Upper lobe of right lung (tissue), 1 donor: Measurements from ENCODE around the gene PSIP1. TPM values are rescaled to one million over a fixed set of nuclear protein-coding genes. Genes with fewer than 3 reads are reported as not detected.
"Not testable (repeated sequence)": the region's sequence is repeated elsewhere in the genome, so short reads cannot be mapped to it uniquely, and the experiment has no call there.

Source experiments
- ATAC-seq: fragments of 200-7000 bp; cut with Tn5 transposase; one replicate; pipeline ENCODE4 v1.9.1; 2020; ENCODE audit warnings: mild to moderate bottlenecking, moderate library complexity
- DNase-seq: peaks from one replicate; pipeline ENCODE4 v3.0.0-alpha.2; 2020
- H3K27ac ChIP-seq: fragments of 200-600 bp; one replicate; pipeline ENCODE4 v1.8.0; 2022
- H3K27me3 ChIP-seq: fragments of 200-600 bp; one replicate; pipeline ENCODE4 v1.8.0; 2022; ENCODE audit warnings: mild to moderate bottlenecking
- H3K36me3 ChIP-seq: fragments of 200-600 bp; one replicate; pipeline ENCODE4 v1.8.0; 2022
- H3K4me1 ChIP-seq: fragments of 200-600 bp; one replicate; pipeline ENCODE4 v1.8.0; 2022
- H3K4me3 ChIP-seq: fragments of 200-600 bp; one replicate; pipeline ENCODE4 v1.8.0; 2022; ENCODE audit warnings: mild to moderate bottlenecking
- H3K9me3 ChIP-seq: fragments of 200-600 bp; one replicate; pipeline ENCODE4 v1.8.0; 2022
- CTCF ChIP-seq: fragments of 200-600 bp; IDR thresholded peaks from one replicate; pipeline ENCODE4 v1.8.0; 2022; ENCODE audit warnings: antibody characterized with exemption
- intact Hi-C: fragments of 100-400 bp; cut with DNase I; formaldehyde crosslinking; loops from one replicate; pipeline ENCODE4 v1.11.0; 2022
- total RNA-seq: library from RNA; stranded (reverse); fragmentation: NEBNext Ultra II Directional; extraction: Animal tissue kit (Norgen Biotek cat#: 25700); gene quantifications from one replicate; pipeline ENCODE4 v1.2.1, GENCODE V29; 2021
- donor health status: DM: no; HTN: yes; CAD: no; lungs with severe emphysema.

PSIP1 gene
- total RNA-seq, 1 donor from 2014 or later, result 32.8 TPM

GRCh38 chr9:15542624-15543023, 31.9 kb upstream of the PSIP1 start:
- Histone ChIP-seq H3K36me3 (no peaks in the 10 kb centered on the region), H3K27me3 (no peaks in the 10 kb centered on the region), H3K27ac (no peak overlapping the region), H3K9me3 (no peaks in the 10 kb centered on the region), H3K4me3 (no peak overlapping the region), H3K4me1 (no peaks in the 10 kb centered on the region)
- DNase-seq, result no peak
- no peak for TF ChIP-seq CTCF
- intact Hi-C loops, result no loop called here
- no peak for ATAC-seq

GRCh38 chr9:15541872-15542271, 31.1 kb upstream of the PSIP1 start:
- H3K9me3 ChIP-seq, result no peaks in the 10 kb centered on the region
- DNase-seq (no peak), ATAC-seq (no peak)
- no peaks in the 10 kb centered on the region for H3K27me3 ChIP-seq
- TF ChIP-seq CTCF, result no peak
- H3K4me1 ChIP-seq, result no peaks in the 10 kb centered on the region
- intact Hi-C loops, result no loop called here
- no peak overlapping the region for H3K27ac ChIP-seq
- H3K4me3 ChIP-seq, result no peak overlapping the region
- no peaks in the 10 kb centered on the region for H3K36me3 ChIP-seq

- H3K27me3 ChIP-seq, result no peaks in the 10 kb centered on the region
- TF ChIP-seq CTCF, result no peak
- H3K36me3 ChIP-seq, result no peaks in the 10 kb centered on the region
- intact Hi-C loops, result no loop called here
- no peaks in the 10 kb centered on the region for H3K9me3 ChIP-seq
- DNase-seq (no peak), ATAC-seq (no peak)
- no peak overlapping the region for H3K4me3 ChIP-seq
- no peak overlapping the region for H3K27ac ChIP-seq
- no peaks in the 10 kb centered on the region for H3K4me1 ChIP-seq
Observed at GRCh38 chr9:15531380-15531779, 20.6 kb upstream of the PSIP1 start.

GRCh38 chr9:15529566-15530324, 19.0 kb upstream of the PSIP1 start:
- no peak for TF ChIP-seq CTCF
- no peaks in the 10 kb centered on the region for H3K36me3 ChIP-seq
- no peak overlapping the region for H3K27ac ChIP-seq
- ATAC-seq (no peak), DNase-seq (no peak)
- H3K9me3 ChIP-seq, result no peaks in the 10 kb centered on the region
- no peak overlapping the region for H3K4me3 ChIP-seq
- intact Hi-C loops, result no loop called here
- H3K27me3 ChIP-seq, result no peaks in the 10 kb centered on the region
- H3K4me1 ChIP-seq, result no peaks in the 10 kb centered on the region

GRCh38 chr9:15527035-15527434, 16.3 kb upstream of the PSIP1 start:
- H3K27ac ChIP-seq, intact Hi-C loops: not testable (repeated sequence)

GRCh38 chr9:15525958-15526357, 15.2 kb upstream of the PSIP1 start:
- no peaks in the 10 kb centered on the region for H3K9me3 ChIP-seq
- no peak for ATAC-seq

More at GRCh38 chr9:15527035-15527434, 16.3 kb upstream of the PSIP1 start:
- not testable (repeated sequence) for H3K4me1 ChIP-seq, H3K36me3 ChIP-seq, ATAC-seq, H3K4me3 ChIP-seq, DNase-seq, H3K27me3 ChIP-seq, H3K9me3 ChIP-seq

More at GRCh38 chr9:15525958-15526357, 15.2 kb upstream of the PSIP1 start:
- Histone ChIP-seq H3K4me3 (no peak overlapping the region), H3K36me3 (no peaks in the 10 kb centered on the region), H3K4me1 (no peaks in the 10 kb centered on the region), H3K27me3 (no peaks in the 10 kb centered on the region), H3K27ac (no peak overlapping the region)
- intact Hi-C loops, result no loop called here
- no peak for TF ChIP-seq CTCF
- DNase-seq, result no peak
